GM19468 (cell line): ENCODE measurements around the gene ANXA8L1.
"Not testable (repeated sequence)": the region's sequence is repeated elsewhere in the genome, so short reads cannot be mapped to it uniquely, and the experiment has no call there.

Source experiments
- ATAC-seq: cut with Tn5 transposase; IDR thresholded peaks from one replicate; pipeline ENCODE4 v1.9.1; 2021; ENCODE audit warnings: mild to moderate bottlenecking, moderate library complexity, moderate number of reproducible peaks; ENCODE audit not compliant: unreplicated experiment; ENCODE audit errors: extremely low read depth

Gene ANXA8L1

GRCh38 chr10:46396441-46397279 lies 21.1 kb downstream of the ANXA8L1 start:
- ATAC-seq, result not testable (repeated sequence)

DNA sequence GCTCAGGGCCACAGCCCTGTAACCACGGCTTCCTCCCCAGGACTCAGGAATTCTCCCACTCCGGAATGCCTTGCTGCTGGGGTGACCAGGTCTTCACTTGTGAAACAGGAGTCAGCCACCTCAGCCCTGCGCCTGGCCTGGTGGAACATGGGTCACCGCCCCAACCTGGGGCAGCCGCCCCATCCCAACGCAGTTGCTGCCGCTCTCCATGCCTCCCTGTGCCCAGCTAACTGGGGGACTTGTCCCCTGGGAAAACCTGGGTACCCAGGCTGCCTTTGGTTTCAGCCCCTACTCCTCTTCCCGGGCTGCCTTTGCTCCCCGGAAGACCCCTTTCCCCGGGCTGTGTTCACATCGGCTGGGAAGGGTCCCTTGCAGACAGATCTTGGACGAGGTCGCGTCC lies 22.2 kb downstream of the ANXA8L1 start:
- ATAC-seq, result not testable (repeated sequence)

DNA sequence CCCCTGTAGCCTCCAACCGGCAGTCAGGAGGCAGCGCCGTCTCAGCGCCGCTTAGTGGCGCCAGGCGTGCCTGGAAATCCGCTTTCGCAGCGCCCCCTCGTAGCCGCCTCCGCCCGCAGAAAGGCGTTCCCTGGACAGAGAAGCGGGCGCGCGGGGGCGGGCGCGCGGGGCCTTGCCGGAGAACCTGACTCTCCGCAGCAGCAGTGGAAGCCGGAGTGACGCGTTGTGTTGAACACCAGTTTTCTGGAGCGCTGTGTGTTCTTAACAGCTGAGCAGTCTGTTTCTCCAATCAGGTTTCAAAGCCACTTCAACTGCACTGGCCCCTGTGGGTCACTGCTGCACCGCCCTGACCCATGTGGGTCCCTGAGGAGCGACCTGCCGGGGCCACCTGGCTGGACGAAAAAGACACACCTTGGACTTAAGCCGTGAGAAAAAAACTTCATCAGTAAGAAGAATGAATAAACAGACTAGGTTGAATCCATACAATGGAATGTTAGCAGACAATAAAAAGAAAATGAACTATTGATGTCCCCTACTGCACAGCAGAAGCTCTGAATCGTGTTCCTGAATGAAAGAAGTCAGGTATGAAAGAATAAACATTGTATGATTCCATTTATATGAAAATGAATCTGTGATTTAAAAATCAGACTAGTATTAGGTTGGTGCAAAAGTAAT lies 22.8 kb downstream of the ANXA8L1 start:
- ATAC-seq, result not testable (repeated sequence)

GRCh38 chr10:46409556-46409955 lies 34.0 kb downstream of the ANXA8L1 start:
- ATAC-seq, result not testable (repeated sequence)

DNA sequence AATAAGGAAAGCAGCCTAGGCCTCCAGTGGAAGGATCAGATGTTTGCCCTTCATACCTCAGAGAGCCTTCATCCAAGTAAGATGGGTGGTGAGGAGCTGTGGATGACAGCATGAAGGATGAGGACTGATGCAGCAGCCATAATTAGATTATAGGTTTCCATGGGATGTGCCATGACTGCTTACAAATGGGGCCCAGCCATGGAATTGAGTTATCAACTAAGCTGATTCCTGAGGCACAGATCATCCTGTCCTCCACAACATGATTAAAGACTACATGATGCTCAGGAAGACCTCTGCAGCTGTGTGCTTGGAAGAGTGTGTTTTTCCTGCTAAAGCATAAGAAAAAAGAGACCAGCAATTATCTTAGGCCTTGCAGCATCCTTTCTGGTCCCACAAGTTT lies 35.5 kb downstream of the ANXA8L1 start:
- ATAC-seq, result not testable (repeated sequence)

DNA sequence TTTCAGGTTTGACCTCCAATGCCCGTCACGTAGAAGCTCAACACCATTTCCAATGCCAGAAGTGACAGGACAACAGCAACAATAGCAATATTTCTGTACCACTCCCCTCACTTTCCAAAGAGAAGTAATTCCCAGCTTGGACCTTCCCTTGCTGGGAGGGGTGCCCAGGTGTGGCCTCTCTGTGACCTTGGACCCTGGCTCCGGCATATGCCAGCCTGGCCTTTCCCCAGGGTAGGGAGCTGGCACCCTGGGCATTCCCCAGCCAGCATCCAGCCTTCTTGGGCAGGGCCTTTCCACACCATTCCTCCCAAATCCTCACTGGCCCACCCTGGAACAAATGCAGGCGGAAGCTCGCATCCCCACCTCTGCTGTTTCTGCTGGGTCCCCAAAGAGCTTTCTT lies 37.1 kb downstream of the ANXA8L1 start:
- ATAC-seq, result not testable (repeated sequence)

- ATAC-seq, result not testable (repeated sequence)
These were observed 39.7 kb downstream of the ANXA8L1 start for GRCh38 chr10:46415291-46415690.

- not testable (repeated sequence) for ATAC-seq
These were observed 42.7 kb downstream of the ANXA8L1 start for GRCh38 chr10:46418283-46418682.

DNA sequence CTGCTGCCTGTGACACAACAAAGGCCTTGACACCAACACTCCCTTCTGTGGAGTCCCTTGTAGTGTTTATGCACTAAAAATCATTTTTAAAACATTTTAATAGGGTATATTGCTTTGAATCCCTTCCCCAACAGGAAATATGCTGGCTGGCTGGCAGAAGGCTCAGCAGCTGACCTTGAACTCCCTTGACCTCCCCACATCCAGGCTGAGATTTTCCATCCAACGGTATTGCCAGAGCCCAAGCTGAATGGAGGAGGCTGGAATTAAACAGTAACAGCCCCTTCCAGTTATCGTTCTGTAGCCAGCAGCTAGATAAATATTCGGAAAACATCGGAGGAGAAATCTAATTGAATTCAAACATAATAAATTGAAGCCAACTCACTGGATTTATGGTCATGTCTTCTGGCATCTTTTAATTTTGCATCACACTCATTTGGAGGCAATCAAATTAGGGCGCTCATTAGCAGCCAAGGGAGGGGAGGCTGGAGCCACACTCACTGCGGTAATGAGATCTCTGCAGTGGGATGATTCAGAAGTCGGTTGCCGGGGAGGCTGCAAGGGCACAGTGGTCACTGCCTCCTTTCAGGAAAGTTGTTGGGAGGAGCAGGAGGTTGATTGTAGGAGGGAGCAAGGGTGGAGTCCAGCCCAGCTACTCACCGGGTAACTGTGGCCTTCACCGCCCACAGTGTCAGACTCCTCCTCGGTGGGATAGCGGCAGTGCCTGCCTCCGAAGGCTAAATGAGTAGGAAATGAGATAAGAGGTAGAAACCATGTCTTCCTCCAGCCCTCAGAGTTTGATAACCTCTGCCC lies 44.2 kb downstream of the ANXA8L1 start:
- ATAC-seq, result not testable (repeated sequence)

- not testable (repeated sequence) for ATAC-seq
These were observed 48.0 kb downstream of the ANXA8L1 start for GRCh38 chr10:46423550-46423949.

GRCh38 chr10:46440942-46441341 lies 65.4 kb downstream of the ANXA8L1 start:
- not testable (repeated sequence) for ATAC-seq
